Right cardiac atrium (tissue), 5 donors: ENCODE results near the gene PRTN3. TPM values are rescaled to one million over a fixed set of nuclear protein-coding genes. Genes with fewer than 3 reads are reported as not detected.
A peak's percentile ranks its signal among the peaks of the same experiment; 100 is the strongest.
"Not testable (repeated sequence)": the region's sequence is repeated elsewhere in the genome, so short reads cannot be mapped to it uniquely, and the experiment has no call there.

ENCODE experiments used
- ATAC-seq, 2 donors: fragments of 200-7000 bp; cut with Tn5 transposase; one replicate each; pipeline versions ENCODE4 v1.8.0 to v1.9.1; 2020; ENCODE audit warnings: moderate library complexity in 2 of 2, mild to moderate bottlenecking in 1 of 2
- DNase-seq, 3 donors: peaks; one replicate each; pipeline ENCODE4 v3.0.0-alpha.2; 2020
- H3K27ac ChIP-seq: one replicate; pipeline ENCODE4 v1.5.1; 2013; ENCODE audit warnings: mild to moderate bottlenecking, low read length, control low read depth, moderate library complexity
- H3K27me3 ChIP-seq: one replicate; pipeline ENCODE4 v1.6.1; 2013; ENCODE audit not compliant: control insufficient read depth, insufficient read depth
- H3K4me1 ChIP-seq: one replicate; pipeline ENCODE4 v1.6.1; 2013; ENCODE audit warnings: low read length; ENCODE audit not compliant: control insufficient read depth, insufficient read depth
- H3K4me3 ChIP-seq: one replicate; pipeline ENCODE4 v1.5.1; 2013; ENCODE audit warnings: low read length, control low read depth
- H3K9me3 ChIP-seq: one replicate; pipeline ENCODE4 v1.6.1; 2013; ENCODE audit warnings: low read length; ENCODE audit not compliant: control insufficient read depth
- WGBS: extraction: QIAGEN DNeasy Blood & Tissue Kit; methylation state at CpG from one replicate; pipeline ENCODE4 v1.1.7; 2013; 5-methylcytosine and 5-hydroxymethylcytosine counted together
- intact Hi-C, 4 donors: fragments of 100-400 bp; cut with DNase I; formaldehyde crosslinking; loops; one replicate each; pipeline versions ENCODE4 v1.11.0 to v1.14.0; 2022 to 2023
- polyA plus RNA-seq: library from polyadenylated mRNA; stranded (reverse); fragments of 200-250 nt; gene quantifications from one replicate; pipeline ENCODE4 v1.2.3, GENCODE V29; 2013
- total RNA-seq, 4 donors: library from RNA; stranded (reverse); fragmentation: NEBNext Ultra II Directional; extraction: Animal tissue kit (Norgen Biotek cat#: 25700); gene quantifications; one replicate each; pipeline ENCODE4 v1.2.1, GENCODE V29; 2021
- donor health status: healthy with polysubstance abuse.
- donor health status: DM: no; HTN: yes; CAD: no.
- donor health status: DM: no; HTN: no; CAD: no.
- donor health status: DM: no; HTN: yes; CAD: no; lungs with severe emphysema.
- donor health status: DM: yes; HTN: yes; CAD: no.

The PRTN3 gene
- total and polyA plus RNA-seq, 5 donors: not detected

DNA sequence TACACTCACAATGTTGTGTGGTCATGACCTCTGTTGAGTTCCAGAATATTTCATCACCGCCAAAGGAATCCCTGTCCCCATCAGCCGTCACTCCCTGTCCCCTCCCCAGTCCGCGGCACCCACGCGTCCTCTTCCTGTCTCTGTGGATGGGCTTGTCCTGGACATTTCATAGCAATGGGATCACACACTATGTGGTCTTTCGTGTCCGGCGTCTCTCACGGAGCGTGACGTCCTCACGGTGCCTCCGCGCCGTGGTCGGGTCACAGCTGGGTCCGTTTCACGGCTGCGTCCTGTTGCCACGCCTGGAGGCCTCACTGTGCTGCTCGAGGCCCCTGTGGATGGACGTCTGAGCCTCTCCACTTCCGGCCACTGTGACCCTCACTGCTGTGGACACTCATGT is 6.6 kb upstream of the PRTN3 start:
- peak in 1 of 2 donors; percentile 7 for ATAC-seq
- H3K27ac ChIP-seq: no peak overlapping the region
- H3K27me3 ChIP-seq: no peaks in the 10 kb centered on the region
- H3K4me1 ChIP-seq: no peaks in the 10 kb centered on the region
- intact Hi-C loops: no loop called here
- DNase-seq: no peak
- 60% methylated on average over 24 of the region's 24 CpGs for WGBS
- no peak overlapping the region for H3K4me3 ChIP-seq
- no peaks in the 10 kb centered on the region for H3K9me3 ChIP-seq

DNA sequence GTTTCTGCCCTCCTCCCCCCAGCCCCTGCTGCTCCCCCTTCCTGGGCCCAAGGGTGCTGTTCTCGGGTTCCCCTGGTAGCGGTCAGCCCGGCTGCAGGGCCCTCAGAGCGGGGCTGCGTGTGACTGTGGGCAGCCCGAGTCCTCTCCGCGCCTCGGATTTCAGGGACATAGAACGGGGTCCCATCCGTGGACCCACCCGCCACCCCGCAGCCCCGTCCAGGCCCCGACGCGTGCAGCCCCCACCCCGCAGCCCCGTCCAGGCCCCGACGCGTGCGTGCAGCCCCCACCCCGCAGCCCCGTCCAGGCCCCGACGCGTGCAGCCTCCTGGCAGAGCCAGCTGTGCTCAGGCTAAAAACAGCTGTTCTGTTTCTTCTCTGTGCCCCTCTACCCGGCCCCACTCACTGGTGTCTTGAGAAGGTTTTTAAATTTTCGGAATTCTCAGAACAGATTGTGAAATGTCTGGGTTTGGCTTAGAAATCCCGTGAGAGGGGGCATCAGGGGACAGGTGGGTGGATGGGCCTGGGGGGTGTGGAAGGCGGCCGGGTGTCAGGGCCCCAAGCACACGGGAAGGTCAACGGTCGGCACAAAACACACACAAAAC is 5.5 kb upstream of the PRTN3 start:
- DNase-seq (peak in 1 of 3 donors; percentile 34), ATAC-seq (peak; percentile 73 to 80)
- H3K4me3 ChIP-seq: no peak overlapping the region
- no peaks in the 10 kb centered on the region for H3K4me1 ChIP-seq
- intact Hi-C loops: no loop called here
- H3K27ac ChIP-seq: no peak overlapping the region
- H3K9me3 ChIP-seq: no peaks in the 10 kb centered on the region
- H3K27me3 ChIP-seq: no peaks in the 10 kb centered on the region
- 69% methylated on average over 36 of the region's 36 CpGs for WGBS

DNA sequence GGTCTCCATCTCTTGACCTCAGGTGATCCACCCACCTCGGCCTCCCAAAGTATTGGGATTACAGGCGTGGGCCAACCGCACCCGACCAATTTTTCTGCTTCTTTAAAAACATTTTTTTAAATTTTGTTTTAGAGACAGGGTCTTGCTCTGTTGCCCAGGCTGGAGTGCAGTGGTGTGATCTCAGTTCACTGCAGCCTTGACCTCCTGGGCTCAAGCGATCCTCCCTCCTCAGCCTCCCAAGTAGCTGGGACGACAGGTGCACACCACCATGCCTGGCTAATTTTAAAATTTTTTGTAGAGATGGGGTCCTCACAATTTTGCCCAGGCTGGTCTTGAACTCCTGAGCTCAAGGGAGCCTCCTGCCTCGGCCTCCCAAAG is 2.0 kb downstream of the PRTN3 start:
- H3K27me3 ChIP-seq, ATAC-seq, DNase-seq, H3K27ac ChIP-seq, H3K9me3 ChIP-seq, intact Hi-C loops, H3K4me1 ChIP-seq, H3K4me3 ChIP-seq: not testable (repeated sequence)
- 85% methylated on average over 7 of the region's 7 CpGs for WGBS

DNA sequence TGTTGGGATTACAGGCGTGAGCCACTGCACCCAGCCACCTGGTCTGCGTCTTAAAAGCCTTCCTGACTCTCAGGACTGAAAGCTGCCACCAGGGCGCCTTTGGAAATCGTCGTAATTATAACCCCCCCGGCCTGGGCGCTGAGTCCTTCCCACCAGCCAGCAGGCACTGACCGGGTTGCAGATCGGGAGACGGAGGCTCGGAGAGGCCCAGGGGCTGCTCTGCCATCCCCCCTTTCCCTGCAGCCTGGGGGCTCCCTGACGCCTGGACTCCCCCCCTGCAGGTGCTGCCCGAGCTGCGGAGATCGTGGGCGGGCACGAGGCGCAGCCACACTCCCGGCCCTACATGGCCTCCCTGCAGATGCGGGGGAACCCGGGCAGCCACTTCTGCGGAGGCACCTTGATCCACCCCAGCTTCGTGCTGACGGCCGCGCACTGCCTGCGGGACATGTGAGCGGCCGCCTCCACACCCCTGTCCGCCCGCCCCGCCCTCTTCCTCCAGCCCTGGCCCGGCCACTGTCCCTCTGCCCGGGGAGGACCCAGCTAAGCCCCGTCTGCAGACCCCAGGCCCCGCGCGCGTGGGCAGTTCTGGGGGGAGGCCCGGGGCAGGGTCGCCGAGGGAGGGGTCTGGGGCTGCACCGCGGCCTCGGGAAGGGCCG is 2.5 kb downstream of the PRTN3 start:
- DNase-seq (peak in 2 of 3 donors; percentile 80 to 81), ATAC-seq (peak; percentile 27 to 67)
- H3K27ac ChIP-seq: no peak overlapping the region
- WGBS: 7% methylated on average over 46 of the region's 46 CpGs
- no peaks in the 10 kb centered on the region for H3K4me1 ChIP-seq
- H3K4me3 ChIP-seq: peak overlapping the region; percentile 42
- H3K9me3 ChIP-seq: no peaks in the 10 kb centered on the region
- no peaks in the 10 kb centered on the region for H3K27me3 ChIP-seq
- intact Hi-C loops: no loop called here

DNA sequence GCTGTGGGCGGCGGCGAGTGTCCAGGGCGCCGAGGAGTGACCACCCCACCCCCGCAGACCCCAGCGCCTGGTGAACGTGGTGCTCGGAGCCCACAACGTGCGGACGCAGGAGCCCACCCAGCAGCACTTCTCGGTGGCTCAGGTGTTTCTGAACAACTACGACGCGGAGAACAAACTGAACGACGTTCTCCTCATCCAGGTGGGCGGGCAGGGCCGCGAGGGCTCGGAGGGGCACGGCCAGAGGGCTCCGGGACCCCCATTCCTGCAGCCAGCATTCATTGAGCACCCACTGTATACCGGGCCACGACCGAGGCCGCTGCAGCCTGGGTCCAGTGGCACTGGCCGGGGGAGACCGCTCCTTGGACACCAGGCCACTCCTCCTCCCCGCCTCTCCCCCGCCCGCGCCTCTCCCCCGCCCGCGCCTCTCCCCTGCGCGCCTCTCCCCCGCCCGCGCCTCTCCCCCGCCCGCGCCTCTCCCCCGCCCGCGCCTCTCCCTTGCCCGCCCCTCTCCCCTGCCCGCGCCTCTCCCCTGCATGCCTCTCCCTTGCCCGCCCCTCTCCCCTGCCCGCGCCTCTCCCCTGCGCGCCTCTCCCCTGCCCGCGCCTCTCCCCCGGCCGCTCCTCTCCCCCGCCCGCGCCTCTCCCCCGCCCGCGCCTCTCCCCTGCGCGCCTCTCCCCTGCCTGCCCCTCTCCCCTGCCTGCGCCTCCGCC is 3.2 kb downstream of the PRTN3 start:
- no peaks in the 10 kb centered on the region for H3K9me3 ChIP-seq
- WGBS: 33% methylated on average over 62 of the region's 70 CpGs
- intact Hi-C loops: no loop called here
- ATAC-seq (no peak), DNase-seq (peak in 1 of 3 donors; percentile 56)
- H3K4me3 ChIP-seq: peak overlapping the region; percentile 42
- no peak overlapping the region for H3K27ac ChIP-seq
- no peaks in the 10 kb centered on the region for H3K27me3 ChIP-seq
- H3K4me1 ChIP-seq: no peaks in the 10 kb centered on the region

DNA sequence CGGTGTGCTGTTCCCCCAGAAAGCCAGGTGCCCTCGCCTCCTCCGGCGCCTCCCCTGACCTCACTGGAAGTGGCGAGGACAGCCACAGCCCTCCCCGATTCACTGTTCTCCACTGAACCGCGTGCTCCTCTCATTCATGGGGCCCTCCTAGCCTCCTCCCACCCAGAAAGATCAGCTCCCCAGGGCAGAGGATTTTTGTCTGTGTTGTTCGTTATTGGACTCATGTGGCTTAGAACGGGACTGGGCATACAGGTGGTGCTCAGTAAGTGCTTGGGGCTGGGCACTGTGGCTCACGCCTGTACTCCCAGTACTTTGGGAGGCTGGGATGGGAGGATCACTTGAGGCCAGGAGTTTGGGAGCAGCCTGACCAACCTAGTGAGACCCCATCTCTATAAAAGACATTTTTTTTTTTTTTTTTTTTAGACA is 3.8 kb downstream of the PRTN3 start:
- Histone ChIP-seq H3K9me3 (no peaks in the 10 kb centered on the region), H3K4me3 (no peak overlapping the region), H3K27ac (no peak overlapping the region), H3K27me3 (no peaks in the 10 kb centered on the region), H3K4me1 (no peaks in the 10 kb centered on the region)
- intact Hi-C loops: no loop called here
- DNase-seq (no peak), ATAC-seq (no peak)
- 48% methylated on average over 11 of the region's 11 CpGs for WGBS

DNA sequence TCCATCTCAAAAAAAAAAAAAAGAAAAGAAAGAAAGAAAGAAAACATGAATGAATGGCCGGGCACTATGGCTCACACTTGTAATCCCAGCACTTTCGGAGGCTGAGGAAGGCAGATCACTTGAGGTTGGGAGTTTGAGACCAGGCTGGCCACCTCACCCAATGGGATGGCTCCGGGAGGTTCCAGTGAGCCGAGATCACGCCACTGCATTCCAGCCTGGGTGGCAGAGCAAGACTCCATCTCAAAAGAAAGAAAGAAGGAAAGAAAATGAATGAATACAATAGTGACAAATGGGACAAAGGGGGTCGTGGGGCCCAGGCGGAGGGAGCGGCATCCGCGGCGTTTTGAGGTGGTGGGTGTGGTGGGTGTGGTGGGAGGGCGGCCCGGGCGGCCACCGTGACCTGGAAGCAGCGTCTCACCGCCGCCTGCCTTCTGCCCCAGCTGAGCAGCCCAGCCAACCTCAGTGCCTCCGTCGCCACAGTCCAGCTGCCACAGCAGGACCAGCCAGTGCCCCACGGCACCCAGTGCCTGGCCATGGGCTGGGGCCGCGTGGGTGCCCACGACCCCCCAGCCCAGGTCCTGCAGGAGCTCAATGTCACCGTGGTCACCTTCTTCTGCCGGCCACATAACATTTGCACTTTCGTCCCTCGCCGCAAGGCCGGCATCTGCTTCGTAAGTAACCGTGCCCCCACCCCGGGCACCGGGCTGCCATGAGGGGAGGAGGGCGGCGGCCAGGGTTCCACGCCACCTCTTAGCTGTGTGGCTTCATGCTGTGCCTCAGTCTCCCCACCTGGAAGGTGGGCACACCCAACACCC is 5.1 kb downstream of the PRTN3 start:
- Histone ChIP-seq H3K4me3 (no peak overlapping the region), H3K27ac (no peak overlapping the region), H3K9me3 (no peaks in the 10 kb centered on the region), H3K27me3 (no peaks in the 10 kb centered on the region), H3K4me1 (no peaks in the 10 kb centered on the region)
- 76% methylated on average over 37 of the region's 37 CpGs for WGBS
- ATAC-seq (no peak), DNase-seq (peak in 1 of 3 donors; percentile 44)
- intact Hi-C loops: no loop called here

DNA sequence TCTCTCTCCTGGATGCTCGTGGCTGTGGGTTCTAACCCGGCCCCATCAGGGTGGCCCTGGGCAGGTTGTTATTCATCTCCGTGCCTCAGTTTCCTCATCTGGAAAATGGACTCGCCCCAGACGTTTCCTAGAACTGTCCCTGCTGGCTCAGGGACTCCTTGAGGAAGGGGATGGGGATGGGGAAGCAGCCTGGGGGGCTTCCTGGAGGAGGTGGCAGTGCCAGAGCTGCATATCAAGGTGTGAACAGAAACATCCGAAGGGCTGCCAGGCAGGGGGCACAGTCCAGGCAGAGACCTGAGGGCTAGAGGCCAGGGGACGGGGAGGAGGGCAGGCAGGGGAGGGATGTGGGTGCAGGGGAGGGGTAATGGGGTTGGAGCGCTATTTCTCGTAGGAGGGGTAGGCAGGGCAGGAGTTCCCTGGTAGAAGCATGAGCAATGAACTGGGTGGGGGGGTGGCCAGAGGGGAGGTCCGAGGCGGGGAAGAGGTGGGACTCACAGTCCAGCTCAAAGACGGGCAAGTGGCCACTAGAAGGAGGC is 7.7 kb downstream of the PRTN3 start:
- Histone ChIP-seq H3K27ac (no peak overlapping the region), H3K9me3 (no peaks in the 10 kb centered on the region), H3K4me1 (no peaks in the 10 kb centered on the region), H3K4me3 (no peak overlapping the region), H3K27me3 (no peaks in the 10 kb centered on the region)
- ATAC-seq (peak; percentile 4 to 20), DNase-seq (peak; percentile 62 to 80 (median 80))
- whole genome bisulfite sequencing: 47% methylated on average over 12 of the region's 12 CpGs
- intact Hi-C loops: no loop called here

DNA sequence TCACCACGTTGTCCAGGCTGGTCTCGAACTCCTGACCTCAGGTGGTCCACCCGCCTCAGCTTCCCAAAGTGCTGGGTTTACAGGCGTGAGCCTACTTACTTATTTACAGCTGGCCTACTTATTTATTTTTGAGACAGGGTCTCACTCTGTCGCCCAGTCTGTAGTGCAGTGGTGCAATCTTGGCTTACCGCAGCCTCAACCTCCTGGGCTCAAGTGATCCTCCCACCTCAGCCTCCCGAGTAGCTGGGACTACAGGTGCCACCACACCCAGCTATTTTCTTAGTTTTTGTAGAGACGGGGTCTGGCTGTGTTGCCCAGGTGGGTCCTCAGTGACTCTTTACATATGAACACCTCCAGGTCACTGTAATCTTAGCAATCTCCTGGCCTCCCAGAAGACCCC is 8.4 kb downstream of the PRTN3 start:
- intact Hi-C loops, H3K27me3 ChIP-seq, H3K9me3 ChIP-seq, H3K4me3 ChIP-seq, ATAC-seq, DNase-seq, H3K4me1 ChIP-seq, H3K27ac ChIP-seq: not testable (repeated sequence)
- 84% methylated on average over 8 of the region's 8 CpGs for WGBS

DNA sequence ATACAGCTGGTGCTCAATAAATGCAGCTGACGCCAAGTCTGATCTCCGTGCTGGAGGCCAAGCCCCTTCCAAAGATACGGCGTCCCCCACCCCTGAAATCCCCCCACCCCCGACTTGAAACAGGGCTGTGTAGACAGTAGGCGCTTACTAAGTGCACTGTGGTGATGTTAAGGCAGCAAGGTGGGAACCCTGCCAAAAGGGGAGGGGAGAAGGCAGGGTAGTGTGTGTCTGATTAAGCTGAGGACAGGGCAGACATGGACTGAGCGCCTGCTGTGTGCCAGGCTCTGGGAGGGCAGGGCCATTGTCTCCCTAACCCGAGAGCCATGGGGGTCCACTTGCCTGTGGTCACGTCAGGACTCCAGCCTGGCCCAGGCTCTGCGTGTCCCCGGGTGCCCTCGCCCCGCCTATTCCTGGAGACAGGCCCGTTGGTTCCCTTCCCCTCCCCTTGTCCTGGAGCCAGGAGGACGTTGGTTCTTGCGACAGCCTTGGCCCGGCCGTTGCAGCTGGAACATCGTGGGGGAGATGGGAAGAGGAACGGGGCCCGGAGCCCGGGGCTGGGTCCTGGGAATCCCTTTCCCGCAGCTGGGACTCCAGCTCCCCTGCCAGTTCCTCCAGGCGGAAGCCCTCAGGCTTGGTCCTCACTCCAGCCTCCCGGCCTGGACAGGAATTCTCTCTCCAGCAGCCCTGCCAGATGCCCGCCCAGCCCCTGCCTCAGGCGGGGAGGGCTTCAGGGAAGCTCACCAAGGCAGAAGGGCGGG is 9.6 kb downstream of the PRTN3 start:
- H3K4me3 ChIP-seq: no peak overlapping the region
- no peaks in the 10 kb centered on the region for H3K4me1 ChIP-seq
- intact Hi-C loops: loop anchor here in 2 of 4 donors (10.0 kb wide), 2 partner anchors 46 to 76 kb away; no protein-coding TSS in a partner anchor
- peak; percentile 96 to 98 (median 97) for DNase-seq
- ATAC-seq: peak; percentile 90 to 91
- no peaks in the 10 kb centered on the region for H3K9me3 ChIP-seq
- H3K27ac ChIP-seq: peak overlapping the region; percentile 34
- no peaks in the 10 kb centered on the region for H3K27me3 ChIP-seq
- 17% methylated on average over 28 of the region's 28 CpGs for WGBS
